Stimulated activated CD4-positive, alpha-beta T cell treated with anti-CD3 and anti-CD28 coated beads, Interleukin-1b, Interleukin-23, amount 100 ng/mL, for 24 hours (primary cell): ENCODE measurements around the gene FOXD4L4.
"Not testable (repeated sequence)": the region's sequence is repeated elsewhere in the genome, so short reads cannot be mapped to it uniquely, and the experiment has no call there.

Source experiments
- DNase-seq, 4 experiments: peaks; one replicate each; pipeline ENCODE4 v3.0.0-alpha.2; 2020; ENCODE audit warnings: low read depth in 4 of 4, low spot score in 1 of 4

FOXD4L4 gene

GRCh38 chr9:65737096-65737564, at the start of gene FOXD4L4:
TSS of gene FOXD4L4 (plus strand) at chr9:65737146. CDS start at chr9:65737146, 0 bp downstream.
- DNase-seq = not testable (repeated sequence)

- DNase-seq = not testable (repeated sequence)
These were observed 33.4 kb upstream of the FOXD4L4 start for GRCh38 chr9:65703550-65703949.

GRCh38 chr9:65714445-65714844, 22.5 kb upstream of the FOXD4L4 start:
- DNase-seq = not testable (repeated sequence)

- DNase-seq = not testable (repeated sequence)
These were observed 1.2 kb downstream of the FOXD4L4 start for GRCh38 chr9:65738133-65738532.
